Measurements from ENCODE around the gene LRTM2.
A peak's percentile ranks its signal among the peaks of the same experiment; 100 is the strongest.

LRTM2 gene

DNA sequence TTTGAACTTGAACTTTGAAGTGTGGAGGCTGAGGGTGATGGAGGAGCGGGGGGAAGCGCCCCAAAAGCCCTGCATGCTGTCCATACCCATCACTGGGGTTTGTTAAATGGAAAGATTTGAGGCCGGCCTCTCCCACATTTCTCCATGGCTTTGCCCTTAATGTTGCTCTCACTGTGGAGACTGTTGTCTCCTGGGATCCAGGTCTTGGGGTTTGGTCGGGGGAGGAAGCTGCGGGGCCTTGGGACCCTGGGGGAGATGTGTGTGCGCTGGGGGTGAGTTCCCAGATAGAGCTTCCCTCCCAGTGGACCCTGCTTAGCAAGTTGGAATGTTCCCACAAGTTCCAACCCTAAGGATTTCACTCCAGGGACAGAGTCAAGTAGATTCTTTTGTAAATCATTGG is 28.0 kb upstream of the LRTM2 start:
- Histone ChIP-seq H3K4me3 (ENCODE audit: low read length) (no peak overlapping the region), H3K9ac (ENCODE audit: low read depth, low read length) (no peak overlapping the region), H3K9me3 (replicated peaks; ENCODE audit: low read length) (no peaks in the 10 kb centered on the region), H3K27me3 (ENCODE audit: control insufficient read depth, insufficient read depth, low read length) (no peaks in the 10 kb centered on the region), H3K4me2 (ENCODE audit: low read length) (no peak overlapping the region), H3K36me3 (ENCODE audit: insufficient read depth, low read length) (no peaks in the 10 kb centered on the region), H3K4me1 (ENCODE audit: control insufficient read depth, insufficient read depth, low read length) (peaks cover 16% of the 10 kb centered on the region)

DNA sequence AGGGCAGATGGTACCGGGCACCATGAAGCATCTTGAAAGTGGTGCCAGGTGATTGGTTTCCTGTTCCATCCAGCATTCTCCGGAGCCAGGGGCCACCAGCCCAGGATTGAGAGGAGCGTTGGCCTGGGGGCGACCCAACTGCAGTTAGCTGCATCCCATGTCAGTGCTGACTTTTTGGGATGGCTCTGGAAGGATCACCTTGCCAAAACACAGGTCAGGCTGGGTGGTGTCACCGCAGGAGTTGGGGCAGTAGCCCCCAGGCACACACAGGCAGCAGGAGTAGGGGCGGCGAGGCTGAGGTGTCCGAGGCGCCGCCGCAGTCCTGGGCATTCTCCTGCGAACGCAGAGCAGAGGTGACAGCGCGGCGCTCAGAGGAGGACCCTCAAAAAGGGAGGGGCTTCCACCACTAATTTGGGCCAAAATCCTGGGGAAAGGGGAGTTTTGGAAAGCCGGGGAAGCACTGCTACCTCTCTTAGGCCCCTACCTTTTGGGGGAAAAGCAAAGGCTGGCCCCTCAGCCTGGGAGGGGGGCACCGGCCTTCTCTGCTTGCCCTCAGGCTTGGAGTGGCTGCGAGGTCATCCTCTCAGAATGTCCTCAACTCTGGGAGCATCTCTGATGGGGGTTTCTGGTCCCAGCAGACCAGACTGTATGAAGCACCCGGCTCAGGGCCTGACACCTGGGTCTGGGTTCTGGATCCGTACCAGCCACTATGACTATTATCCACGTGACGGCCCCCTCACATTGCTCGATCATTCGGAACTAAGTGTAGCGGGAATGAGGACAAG is 26.7 kb upstream of the LRTM2 start:
- Histone ChIP-seq H3K36me3 (ENCODE audit: insufficient read depth, low read length) (no peaks in the 10 kb centered on the region), H3K4me1 (ENCODE audit: control insufficient read depth, insufficient read depth, low read length) (peaks cover 16% of the 10 kb centered on the region), H3K9me3 (replicated peaks; ENCODE audit: low read length) (no peaks in the 10 kb centered on the region), H3K4me2 (ENCODE audit: low read length) (no peak overlapping the region), H3K9ac (ENCODE audit: low read depth, low read length) (no peak overlapping the region), H3K27me3 (ENCODE audit: control insufficient read depth, insufficient read depth, low read length) (no peaks in the 10 kb centered on the region), H3K4me3 (ENCODE audit: low read length) (no peak overlapping the region)

DNA sequence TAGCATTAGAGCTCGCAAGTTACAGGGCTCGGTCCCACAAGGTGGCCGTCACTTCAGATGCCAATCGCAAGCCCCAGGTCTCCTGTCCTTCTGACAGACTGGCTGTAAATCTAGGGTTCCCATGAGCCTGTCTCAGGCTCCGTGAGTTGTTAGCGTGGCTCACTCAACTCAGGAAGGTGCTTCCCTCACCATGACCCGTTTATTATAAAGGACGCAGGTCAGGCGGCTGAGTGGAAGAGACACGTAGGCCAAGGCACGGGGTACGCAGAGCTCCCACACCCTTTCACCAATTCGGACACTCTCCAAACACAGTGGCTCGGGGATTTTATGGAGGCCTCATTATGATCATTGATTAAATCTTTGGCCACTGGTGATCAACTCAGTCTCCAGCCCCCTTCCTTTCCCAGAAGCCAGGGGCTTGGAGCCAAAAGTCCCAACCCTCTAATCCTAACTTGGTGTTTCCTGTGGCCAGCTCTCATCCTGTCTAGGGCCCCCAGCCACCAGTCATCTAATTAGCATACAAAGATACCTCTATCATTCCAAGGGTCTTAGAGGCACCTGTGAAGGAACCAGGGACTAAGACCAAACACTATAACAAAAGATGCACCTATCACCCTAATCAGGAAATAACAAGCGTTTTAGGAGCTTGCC is 25.8 kb upstream of the LRTM2 start:
- H3K4me1 ChIP-seq (ENCODE audit: control insufficient read depth, insufficient read depth, low read length): peaks cover 16% of the 10 kb centered on the region
- no peaks in the 10 kb centered on the region for H3K27me3 ChIP-seq (ENCODE audit: control insufficient read depth, insufficient read depth, low read length)
- no peaks in the 10 kb centered on the region for H3K9me3 ChIP-seq (replicated peaks; ENCODE audit: low read length)
- no peak overlapping the region for H3K4me2 ChIP-seq (ENCODE audit: low read length)
- no peak overlapping the region for H3K4me3 ChIP-seq (ENCODE audit: low read length)
- H3K36me3 ChIP-seq (ENCODE audit: insufficient read depth, low read length): no peaks in the 10 kb centered on the region
- no peak overlapping the region for H3K9ac ChIP-seq (ENCODE audit: low read depth, low read length)

DNA sequence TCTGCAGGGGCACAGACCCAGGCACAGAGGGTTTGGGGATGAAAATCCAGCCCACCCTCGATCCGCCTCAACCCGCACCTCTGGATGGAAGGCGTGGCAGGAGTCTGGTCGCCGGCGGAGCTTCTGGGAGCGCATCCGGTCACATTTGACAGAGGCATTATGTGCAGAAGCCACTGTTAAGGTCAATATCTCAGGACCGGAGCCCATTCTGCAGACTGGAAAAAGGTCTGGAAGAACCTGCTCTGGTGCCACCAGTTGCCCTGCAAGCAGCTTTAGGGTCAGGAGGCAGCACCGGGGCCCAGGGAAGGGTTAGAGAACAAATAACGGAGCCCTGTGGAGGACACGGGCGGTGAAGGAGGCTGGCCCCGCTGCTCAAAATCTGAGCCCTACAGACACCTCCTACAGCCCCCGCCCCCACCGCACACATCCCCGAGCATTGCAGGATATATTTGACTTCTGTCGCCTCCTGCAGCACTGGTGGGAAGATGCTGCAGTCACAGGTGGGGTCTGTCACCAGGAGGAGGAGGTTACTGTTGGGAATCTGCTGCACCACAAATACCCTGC is 25.1 kb upstream of the LRTM2 start:
- Histone ChIP-seq H3K4me2 (ENCODE audit: low read length) (peak overlapping the region; percentile 93), H3K36me3 (ENCODE audit: insufficient read depth, low read length) (no peaks in the 10 kb centered on the region), H3K9me3 (replicated peaks; ENCODE audit: low read length) (no peaks in the 10 kb centered on the region), H3K4me3 (ENCODE audit: low read length) (peak overlapping the region; percentile 45), H3K9ac (ENCODE audit: low read depth, low read length) (no peak overlapping the region), H3K27me3 (ENCODE audit: control insufficient read depth, insufficient read depth, low read length) (no peaks in the 10 kb centered on the region), H3K4me1 (ENCODE audit: control insufficient read depth, insufficient read depth, low read length) (peaks cover 16% of the 10 kb centered on the region)

DNA sequence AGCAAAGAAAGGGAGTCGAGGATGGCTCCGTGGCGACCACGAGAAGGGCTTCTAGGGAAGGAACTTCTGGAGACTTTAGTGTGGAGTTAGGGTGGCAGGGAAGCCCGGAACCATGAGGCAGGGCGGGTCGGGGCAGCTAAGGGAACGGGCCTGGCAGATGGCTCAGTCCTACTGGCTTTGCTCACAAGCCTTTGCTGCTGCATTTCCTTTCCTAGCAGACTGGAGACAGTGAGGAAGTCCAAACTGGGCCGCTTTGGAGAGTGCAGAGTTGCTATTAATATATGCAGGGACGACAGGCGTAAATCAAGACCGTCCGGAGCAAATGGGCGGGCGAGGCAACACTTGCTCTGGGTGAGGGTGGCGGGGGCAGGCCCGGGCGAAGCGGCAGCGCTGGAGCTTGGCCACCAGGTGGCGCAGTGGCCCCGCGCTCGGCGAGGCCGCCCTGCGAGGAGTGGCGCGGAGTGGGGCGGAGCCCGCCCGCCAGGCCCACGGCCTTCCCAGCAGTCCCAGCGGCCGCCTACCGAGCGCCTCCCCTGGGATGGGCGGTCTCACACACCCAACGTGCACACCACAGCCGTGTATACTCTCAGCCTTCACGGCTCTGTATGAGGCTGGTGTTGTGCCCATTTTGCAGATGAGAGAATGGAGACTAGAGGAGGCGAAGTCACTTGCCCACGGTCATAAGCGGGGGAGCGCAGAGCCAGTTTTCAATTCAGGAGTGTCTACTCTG is 24.4 kb upstream of the LRTM2 start:
- Histone ChIP-seq H3K4me3 (ENCODE audit: low read length) (peak overlapping the region; percentile 73), H3K9ac (ENCODE audit: low read depth, low read length) (peak overlapping the region; percentile 79), H3K4me1 (ENCODE audit: control insufficient read depth, insufficient read depth, low read length) (peaks cover 16% of the 10 kb centered on the region), H3K9me3 (replicated peaks; ENCODE audit: low read length) (no peaks in the 10 kb centered on the region), H3K27me3 (ENCODE audit: control insufficient read depth, insufficient read depth, low read length) (no peaks in the 10 kb centered on the region), H3K36me3 (ENCODE audit: insufficient read depth, low read length) (no peaks in the 10 kb centered on the region), H3K4me2 (ENCODE audit: low read length) (peak overlapping the region; percentile 93)

DNA sequence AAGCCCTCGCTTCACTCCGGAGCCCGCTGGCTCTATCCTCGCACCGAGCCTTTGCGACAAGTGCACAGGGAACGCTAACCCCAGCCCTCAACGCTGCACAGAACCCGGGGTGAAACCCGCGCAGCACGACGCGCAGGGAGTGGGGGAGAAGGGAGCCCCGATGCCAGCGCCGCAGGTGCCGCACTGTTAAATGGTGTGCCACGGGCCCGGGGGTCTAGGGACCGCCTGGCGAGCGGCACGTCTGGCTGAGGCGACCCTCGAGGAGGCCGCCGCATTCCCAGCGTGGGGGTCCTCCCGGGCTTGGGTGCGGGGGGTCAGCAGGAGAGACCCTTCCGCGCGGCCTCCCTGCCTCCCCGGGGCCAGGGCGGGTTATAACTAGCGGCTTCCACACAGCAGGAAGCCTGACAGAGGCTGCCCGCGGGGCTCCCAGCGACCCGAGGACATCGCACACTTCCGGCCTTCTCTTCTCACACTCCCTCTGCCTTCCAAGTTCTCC is 23.8 kb upstream of the LRTM2 start:
- H3K27me3 ChIP-seq (ENCODE audit: control insufficient read depth, insufficient read depth, low read length): no peaks in the 10 kb centered on the region
- no peaks in the 10 kb centered on the region for H3K9me3 ChIP-seq (replicated peaks; ENCODE audit: low read length)
- peak overlapping the region; percentile 79 for H3K9ac ChIP-seq (ENCODE audit: low read depth, low read length)
- no peaks in the 10 kb centered on the region for H3K36me3 ChIP-seq (ENCODE audit: insufficient read depth, low read length)
- H3K4me2 ChIP-seq (ENCODE audit: low read length): peak overlapping the region; percentile 93
- H3K4me3 ChIP-seq (ENCODE audit: low read length): peak overlapping the region; percentile 73
- peaks cover 22% of the 10 kb centered on the region for H3K4me1 ChIP-seq (ENCODE audit: control insufficient read depth, insufficient read depth, low read length)

DNA sequence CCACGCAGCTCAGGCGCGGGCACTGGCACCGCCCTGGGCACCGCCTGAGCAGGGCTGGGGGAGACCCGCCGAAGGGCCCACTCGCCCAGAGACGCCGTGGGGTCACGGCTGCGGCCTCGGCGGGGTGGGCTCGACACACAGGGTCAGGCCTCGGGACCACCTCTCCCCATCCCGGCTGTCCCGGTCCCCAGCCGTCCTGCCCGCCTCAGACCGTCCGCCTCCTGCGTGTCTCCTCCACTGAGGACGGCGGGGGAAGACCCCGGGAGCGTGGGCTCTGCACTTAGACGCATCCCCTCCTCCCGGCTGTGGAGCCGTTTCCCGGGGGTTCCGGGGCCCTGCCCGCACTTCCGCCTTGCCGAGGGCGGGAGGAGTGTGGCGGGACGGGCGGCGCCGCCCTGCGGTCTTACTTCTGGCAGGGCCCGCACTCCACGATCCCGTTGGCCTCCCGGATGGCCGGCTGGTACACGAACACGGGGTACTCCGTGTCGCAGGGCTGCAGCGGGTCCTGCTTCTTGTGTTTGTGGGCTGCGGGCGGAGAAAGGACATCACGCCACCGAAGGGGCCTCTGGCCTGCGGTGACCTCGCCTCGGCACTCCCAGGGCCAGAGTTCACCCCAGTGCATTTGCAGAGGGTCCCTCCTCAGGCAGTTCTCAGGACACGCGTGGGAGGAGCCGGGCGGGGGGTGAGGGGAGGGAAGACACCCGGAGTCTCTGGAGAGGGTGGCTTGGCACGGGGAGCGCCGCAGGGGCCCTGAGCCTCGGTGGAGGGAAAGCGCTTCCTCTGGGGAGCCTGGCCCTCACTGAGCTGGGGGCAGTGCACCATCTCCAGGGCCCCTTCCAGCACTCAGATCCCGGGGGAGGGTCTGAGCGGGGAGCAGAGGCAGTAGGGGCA is 23.1 kb upstream of the LRTM2 start:
- H3K9ac ChIP-seq (ENCODE audit: low read depth, low read length): peak overlapping the region; percentile 79

DNA sequence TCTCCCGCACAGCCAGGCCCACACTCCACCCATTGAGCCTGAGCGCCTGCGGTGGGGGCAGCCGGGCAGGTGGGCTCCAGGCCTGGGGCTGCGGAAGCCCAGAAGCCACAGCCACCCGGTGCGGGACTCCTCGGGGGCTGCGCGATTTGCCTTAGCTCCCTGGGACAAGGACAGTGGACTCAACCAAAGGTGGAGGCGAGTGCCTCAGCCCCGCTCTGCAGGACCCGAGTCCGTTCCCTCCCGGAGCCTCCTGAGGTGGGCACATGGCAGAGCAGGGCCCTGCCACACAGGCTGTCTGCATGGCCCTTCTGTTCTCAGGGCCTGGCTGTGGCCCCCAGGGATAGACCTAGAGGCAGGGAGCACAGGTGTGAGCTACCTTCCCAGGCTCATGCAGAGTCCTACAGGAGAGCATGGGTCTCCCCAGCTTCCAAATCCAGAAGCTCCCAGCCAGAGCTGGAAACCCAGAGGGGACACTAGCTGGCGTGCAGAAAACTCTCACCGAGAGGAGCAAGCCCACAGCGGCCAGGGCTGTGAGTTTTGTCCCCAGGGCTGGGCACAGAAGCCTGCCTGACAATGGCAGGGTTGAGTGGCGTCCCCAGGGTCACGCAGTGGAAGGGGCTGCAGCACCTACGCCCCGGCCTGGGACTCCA is 22.2 kb upstream of the LRTM2 start:
- H3K4me3 ChIP-seq (ENCODE audit: low read length): no peak overlapping the region
- no peak overlapping the region for H3K4me2 ChIP-seq (ENCODE audit: low read length)
- no peaks in the 10 kb centered on the region for H3K27me3 ChIP-seq (ENCODE audit: control insufficient read depth, insufficient read depth, low read length)
- no peaks in the 10 kb centered on the region for H3K36me3 ChIP-seq (ENCODE audit: insufficient read depth, low read length)
- no peaks in the 10 kb centered on the region for H3K9me3 ChIP-seq (replicated peaks; ENCODE audit: low read length)
- no peak overlapping the region for H3K9ac ChIP-seq (ENCODE audit: low read depth, low read length)
- peaks cover 25% of the 10 kb centered on the region for H3K4me1 ChIP-seq (ENCODE audit: control insufficient read depth, insufficient read depth, low read length)

More for the DNA sequence above, 23.1 kb upstream of the LRTM2 start:
- no peaks in the 10 kb centered on the region for H3K36me3 ChIP-seq (ENCODE audit: insufficient read depth, low read length)
- H3K9me3 ChIP-seq (replicated peaks; ENCODE audit: low read length): no peaks in the 10 kb centered on the region
- peaks cover 25% of the 10 kb centered on the region for H3K4me1 ChIP-seq (ENCODE audit: control insufficient read depth, insufficient read depth, low read length)
- H3K27me3 ChIP-seq (ENCODE audit: control insufficient read depth, insufficient read depth, low read length): no peaks in the 10 kb centered on the region
- peak overlapping the region; percentile 73 for H3K4me3 ChIP-seq (ENCODE audit: low read length)
- peak overlapping the region; percentile 93 for H3K4me2 ChIP-seq (ENCODE audit: low read length)

DNA sequence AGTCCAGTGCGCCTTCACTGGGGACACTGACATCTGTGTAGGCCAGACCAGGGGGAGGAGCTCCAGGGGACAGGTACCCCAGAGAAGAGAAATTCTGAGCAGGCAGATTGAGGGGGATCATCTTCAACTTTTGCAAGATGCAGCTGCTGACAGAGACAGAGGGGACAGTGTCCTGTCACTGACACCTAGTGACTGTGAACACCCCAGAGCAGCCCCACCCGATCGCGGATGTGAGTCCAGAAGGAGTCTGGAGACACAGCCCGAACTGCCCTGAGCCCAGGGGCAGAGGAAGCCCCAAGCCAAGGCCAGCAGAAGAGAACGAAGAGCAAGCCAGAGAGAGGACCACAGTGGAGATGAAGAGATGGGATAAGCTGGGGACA is 21.7 kb upstream of the LRTM2 start:
- no peaks in the 10 kb centered on the region for H3K36me3 ChIP-seq (ENCODE audit: insufficient read depth, low read length)
- no peaks in the 10 kb centered on the region for H3K9me3 ChIP-seq (replicated peaks; ENCODE audit: low read length)
- no peak overlapping the region for H3K9ac ChIP-seq (ENCODE audit: low read depth, low read length)
- H3K27me3 ChIP-seq (ENCODE audit: control insufficient read depth, insufficient read depth, low read length): no peaks in the 10 kb centered on the region
- no peak overlapping the region for H3K4me2 ChIP-seq (ENCODE audit: low read length)
- no peak overlapping the region for H3K4me3 ChIP-seq (ENCODE audit: low read length)
- peaks cover 25% of the 10 kb centered on the region for H3K4me1 ChIP-seq (ENCODE audit: control insufficient read depth, insufficient read depth, low read length)

DNA sequence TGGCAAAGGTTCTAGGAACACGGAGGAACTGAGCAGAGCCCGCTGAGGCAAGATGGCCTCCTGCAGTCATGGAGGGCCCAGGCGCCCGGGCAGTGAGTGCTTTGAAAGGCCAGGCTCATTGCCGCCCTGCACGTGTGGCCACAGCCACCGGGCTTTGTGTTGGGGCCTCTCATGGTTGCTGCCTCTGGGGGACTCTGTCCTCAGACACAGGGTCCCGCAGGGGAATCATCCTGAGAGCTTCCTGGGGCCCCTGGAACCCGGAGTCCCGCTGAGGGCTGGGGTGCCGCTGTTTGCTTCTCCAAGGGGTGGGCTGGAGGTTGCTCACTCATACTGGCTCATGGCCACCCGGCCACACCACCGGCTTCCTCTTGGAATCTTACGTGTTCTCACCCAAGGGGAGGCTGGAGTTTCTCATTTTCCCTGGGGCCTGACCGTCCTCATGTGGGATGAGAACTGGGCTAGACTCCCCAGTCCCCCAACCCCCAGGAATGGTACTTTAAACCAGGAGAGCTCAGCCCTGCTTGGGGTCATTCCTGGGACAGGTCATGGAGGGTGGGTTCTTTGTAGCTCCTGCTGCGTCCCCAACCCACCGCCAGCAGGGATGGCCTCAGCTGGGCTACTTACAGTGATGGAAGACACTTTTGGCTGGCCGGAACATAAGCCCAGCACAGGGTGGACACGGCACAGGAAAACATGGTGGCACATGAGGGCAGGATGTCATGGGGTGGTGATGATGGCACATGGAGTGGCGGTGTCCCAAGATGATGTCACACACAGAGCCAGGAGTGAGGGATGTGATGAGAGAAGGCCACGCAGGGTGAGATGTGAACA is 21.1 kb upstream of the LRTM2 start:
- no peaks in the 10 kb centered on the region for H3K36me3 ChIP-seq (ENCODE audit: insufficient read depth, low read length)
- H3K27me3 ChIP-seq (ENCODE audit: control insufficient read depth, insufficient read depth, low read length): no peaks in the 10 kb centered on the region
- peaks cover 25% of the 10 kb centered on the region for H3K4me1 ChIP-seq (ENCODE audit: control insufficient read depth, insufficient read depth, low read length)
- no peaks in the 10 kb centered on the region for H3K9me3 ChIP-seq (replicated peaks; ENCODE audit: low read length)
- no peak overlapping the region for H3K4me2 ChIP-seq (ENCODE audit: low read length)
- H3K9ac ChIP-seq (ENCODE audit: low read depth, low read length): no peak overlapping the region
- H3K4me3 ChIP-seq (ENCODE audit: low read length): no peak overlapping the region

Data from skeletal muscle satellite cell (primary cell).